Coronary artery (tissue), 2 donors: ENCODE measurements around the gene RAP1GAP.

ENCODE experiments used
- DNase-seq: peaks from one replicate; pipeline ENCODE4 v3.0.0-alpha.2; 2017; ENCODE audit warnings: low spot score
- H3K27ac ChIP-seq, 2 donors: fragments of 200-600 bp; sonication (generic); one replicate each; pipeline ENCODE4 v1.5.1; 2016 to 2019
- H3K4me3 ChIP-seq: fragments of 200-600 bp; sonication (generic); 2 replicates; pipeline ENCODE4 v1.5.1; 2016; ENCODE audit warnings: mild to moderate bottlenecking, moderate library complexity
- CTCF ChIP-seq: fragments of 200-600 bp; sonication (generic); IDR thresholded peaks from one replicate; pipeline ENCODE4 v1.5.1; 2019; ENCODE audit warnings: antibody characterized with exemption

RAP1GAP gene

GRCh38 chr1:21560916-21561638 is 108.1 kb downstream of the RAP1GAP start:
- no peak for DNase-seq
- H3K27ac ChIP-seq = no peak overlapping the region
- no peak overlapping the region for H3K4me3 ChIP-seq
- no peak for TF ChIP-seq CTCF

GRCh38 chr1:21559788-21560567 is 109.2 kb downstream of the RAP1GAP start:
- TF ChIP-seq CTCF = no peak
- DNase-seq = no peak
- no peak overlapping the region for H3K27ac ChIP-seq
- no peak overlapping the region for H3K4me3 ChIP-seq

- H3K4me3 ChIP-seq = no peak overlapping the region
- no peak for DNase-seq
- no peak for TF ChIP-seq CTCF
- no peak overlapping the region for H3K27ac ChIP-seq
Measured at GRCh38 chr1:21553116-21553926, 115.8 kb downstream of the RAP1GAP start.

- Histone ChIP-seq H3K4me3 (no peak overlapping the region), H3K27ac (no peak overlapping the region)
- TF ChIP-seq CTCF = no peak
- DNase-seq = no peak
Measured at GRCh38 chr1:21552715-21553114, 116.4 kb downstream of the RAP1GAP start.

- no peak for DNase-seq
- Histone ChIP-seq H3K4me3 (no peak overlapping the region), H3K27ac (no peak overlapping the region)
- TF ChIP-seq CTCF = no peak
Measured at GRCh38 chr1:21550866-21551475, 118.2 kb downstream of the RAP1GAP start.

GRCh38 chr1:21550097-21550496 is 119.1 kb downstream of the RAP1GAP start:
- Histone ChIP-seq H3K27ac (no peak overlapping the region), H3K4me3 (no peak overlapping the region)
- TF ChIP-seq CTCF = no peak
- DNase-seq = no peak
